NCI-H1694 treated with DMSO at 0.1 percent for 48 hours (cell line): Measurements from ENCODE around the gene CADM1.

Source experiments
- DNase-seq: peaks from one replicate; lab custom pipeline; 2025; lab: John Stamatoyannopoulos, UW

CADM1 gene

GRCh38 chr11:115398333-115399080 lies 105.7 kb downstream of the CADM1 start:
- DNase-seq: no peak

GRCh38 chr11:115396533-115396932 lies 107.7 kb downstream of the CADM1 start:
- DNase-seq: no peak

- no peak for DNase-seq
Observed at GRCh38 chr11:115393950-115394349, 110.3 kb downstream of the CADM1 start.

- DNase-seq: no peak
Observed at GRCh38 chr11:115391598-115391997, 112.6 kb downstream of the CADM1 start.

- DNase-seq: no peak
Observed at GRCh38 chr11:115391160-115391559, 113.1 kb downstream of the CADM1 start.

GRCh38 chr11:115390441-115390840 lies 113.8 kb downstream of the CADM1 start:
- no peak for DNase-seq

- DNase-seq: no peak
Observed at GRCh38 chr11:115389790-115390189, 114.4 kb downstream of the CADM1 start.

- DNase-seq: no peak
Observed at GRCh38 chr11:115385226-115385625, 119.0 kb downstream of the CADM1 start.

GRCh38 chr11:115384236-115384635 lies 120.0 kb downstream of the CADM1 start:
- no peak for DNase-seq

- DNase-seq: no peak
Observed at GRCh38 chr11:115383431-115383830, 120.8 kb downstream of the CADM1 start.

- DNase-seq: no peak
Observed at GRCh38 chr11:115379528-115379927, 124.7 kb downstream of the CADM1 start.

- DNase-seq: no peak
Observed at GRCh38 chr11:115378557-115378956, 125.7 kb downstream of the CADM1 start.

- DNase-seq: no peak
Observed at GRCh38 chr11:115377882-115378296, 126.3 kb downstream of the CADM1 start.

GRCh38 chr11:115368616-115369015 lies 135.6 kb downstream of the CADM1 start:
- no peak for DNase-seq

- no peak for DNase-seq
Observed at GRCh38 chr11:115366826-115367225, 137.4 kb downstream of the CADM1 start.

GRCh38 chr11:115365907-115366306 lies 138.3 kb downstream of the CADM1 start:
- DNase-seq: no peak

GRCh38 chr11:115364896-115365295 lies 139.3 kb downstream of the CADM1 start:
- DNase-seq: no peak

- no peak for DNase-seq
Observed at GRCh38 chr11:115363921-115364320, 140.3 kb downstream of the CADM1 start.

GRCh38 chr11:115363426-115363825 lies 140.8 kb downstream of the CADM1 start:
- no peak for DNase-seq

- DNase-seq: no peak
Observed at GRCh38 chr11:115362997-115363396, 141.2 kb downstream of the CADM1 start.

- no peak for DNase-seq
Observed at GRCh38 chr11:115361025-115361424, 143.2 kb downstream of the CADM1 start.

- no peak for DNase-seq
Observed at GRCh38 chr11:115360186-115360824, 143.9 kb downstream of the CADM1 start.

- DNase-seq: no peak
Observed at GRCh38 chr11:115357066-115357465, 147.1 kb downstream of the CADM1 start.
